ENCODE data around the gene TEX10.
"Not testable (repeated sequence)": the region's sequence is repeated elsewhere in the genome, so short reads cannot be mapped to it uniquely, and the experiment has no call there.

The TEX10 gene

GRCh38 chr9:100341889-100342288 is 10.9 kb downstream of the TEX10 start:
- DNase-seq = no peak

DNA sequence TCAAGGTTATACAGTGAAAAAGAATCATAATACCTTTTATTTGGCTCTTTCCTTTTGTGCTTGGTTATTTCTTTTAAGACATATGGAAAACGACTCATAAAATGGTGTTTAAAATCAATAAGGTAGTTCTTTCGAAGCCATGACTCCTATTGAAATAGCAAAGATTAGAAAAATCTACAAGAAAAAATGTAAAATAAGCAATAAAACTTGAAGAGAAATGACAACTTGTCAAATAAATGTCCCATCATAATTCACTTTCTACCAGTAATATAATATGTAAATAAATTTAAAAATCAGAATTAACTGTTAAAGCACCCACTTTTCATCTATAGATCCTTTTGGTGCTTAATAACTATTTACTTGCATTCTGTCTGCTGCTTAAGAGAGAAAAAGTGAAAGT is 12.5 kb downstream of the TEX10 start:
- DNase-seq = no peak

DNA sequence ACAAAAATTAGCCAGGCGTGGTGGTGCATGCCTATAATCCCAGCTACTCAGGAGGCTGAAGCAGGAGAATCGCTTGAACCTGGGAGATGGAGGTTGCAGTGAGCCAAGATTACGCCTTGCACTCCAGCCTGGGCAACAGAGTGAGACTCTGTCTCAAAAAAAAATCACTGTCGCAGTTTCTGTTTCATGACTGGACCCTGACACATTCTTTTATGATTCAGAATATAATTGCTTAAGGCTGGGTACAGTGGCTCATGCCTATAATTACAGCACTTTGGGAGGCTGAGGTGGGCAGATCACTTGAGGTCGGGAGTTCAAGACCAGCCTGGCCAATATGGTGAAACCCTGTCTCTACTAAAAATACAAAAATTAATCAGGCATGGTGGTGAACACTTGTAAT is 14.0 kb downstream of the TEX10 start:
- not testable (repeated sequence) for DNase-seq

DNA sequence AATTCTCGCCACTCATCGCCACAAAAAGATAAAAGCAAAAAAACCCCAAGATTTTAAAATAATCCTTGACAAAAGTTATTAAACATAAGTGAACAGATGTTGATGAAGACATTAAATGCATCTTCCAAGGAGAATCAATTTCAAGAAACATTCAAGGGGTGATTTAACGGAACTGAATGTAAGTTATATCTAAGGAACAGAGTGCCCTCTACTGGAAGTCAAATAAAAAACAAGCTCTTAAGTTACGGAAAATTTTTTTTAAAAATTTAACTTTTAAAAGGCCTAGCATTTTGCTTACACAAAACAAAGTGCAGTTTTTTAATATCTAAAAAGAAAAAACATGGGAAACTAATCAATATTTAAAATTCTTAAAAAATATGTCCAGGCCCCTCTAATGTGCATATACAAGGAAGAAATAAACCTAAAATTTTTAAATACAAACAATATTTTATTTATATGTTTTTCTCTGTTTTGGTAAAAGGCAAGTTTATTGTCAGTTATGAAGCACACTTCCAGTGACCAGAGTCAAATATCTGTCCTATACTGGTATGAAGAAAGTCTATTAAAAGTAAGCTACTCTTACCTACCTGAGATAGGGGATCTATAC is 28.0 kb downstream of the TEX10 start:
- peak; percentile 35 for DNase-seq

DNA sequence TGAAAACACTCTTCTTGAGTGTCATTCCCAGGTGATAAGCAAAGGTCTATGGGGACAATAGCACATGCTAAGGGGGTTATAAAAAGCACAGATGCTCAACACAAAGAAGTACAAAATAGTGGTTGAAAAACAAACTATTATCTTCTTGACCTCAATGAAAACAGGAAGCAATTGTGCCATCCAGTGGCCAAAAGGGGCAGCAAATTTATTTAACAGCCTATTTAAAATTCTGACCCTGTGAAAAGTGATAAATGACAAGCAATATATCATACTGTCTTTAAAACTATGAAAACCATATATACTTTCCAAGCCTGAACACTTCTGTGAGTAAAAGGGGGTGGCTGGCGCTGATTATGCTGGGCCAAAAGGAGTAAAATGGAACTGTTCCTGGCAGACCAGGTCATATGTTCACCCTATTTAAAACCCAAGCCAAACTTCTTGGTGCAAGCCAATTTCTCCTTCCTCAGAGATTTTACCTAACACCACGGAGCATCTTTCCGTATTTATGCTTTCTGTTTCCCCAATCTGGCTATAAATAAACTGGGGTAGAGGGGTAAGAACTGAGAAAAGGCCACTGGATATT is 29.7 kb downstream of the TEX10 start:
- DNase-seq = peak; percentile 38

DNA sequence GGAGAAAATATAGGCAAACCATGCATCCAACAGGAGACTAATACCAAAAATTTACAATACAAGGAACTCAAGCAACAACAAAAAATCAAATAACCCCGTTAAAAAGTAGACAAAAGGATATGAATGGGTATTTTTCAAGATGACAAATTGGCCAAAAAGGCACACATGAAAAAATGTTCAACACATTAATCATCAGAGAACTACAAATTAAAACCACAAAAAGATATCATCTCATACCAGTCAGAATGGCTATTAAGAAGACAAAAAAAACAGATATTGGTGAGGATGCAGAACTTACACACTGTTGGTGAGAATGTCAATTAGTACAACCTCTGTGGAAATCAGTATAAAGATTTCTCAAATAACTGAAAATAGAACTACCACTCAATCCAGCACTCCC is 35.0 kb downstream of the TEX10 start:
- no peak for DNase-seq

GRCh38 chr9:100315561-100315960 is 37.2 kb downstream of the TEX10 start:
- no peak for DNase-seq

DNA sequence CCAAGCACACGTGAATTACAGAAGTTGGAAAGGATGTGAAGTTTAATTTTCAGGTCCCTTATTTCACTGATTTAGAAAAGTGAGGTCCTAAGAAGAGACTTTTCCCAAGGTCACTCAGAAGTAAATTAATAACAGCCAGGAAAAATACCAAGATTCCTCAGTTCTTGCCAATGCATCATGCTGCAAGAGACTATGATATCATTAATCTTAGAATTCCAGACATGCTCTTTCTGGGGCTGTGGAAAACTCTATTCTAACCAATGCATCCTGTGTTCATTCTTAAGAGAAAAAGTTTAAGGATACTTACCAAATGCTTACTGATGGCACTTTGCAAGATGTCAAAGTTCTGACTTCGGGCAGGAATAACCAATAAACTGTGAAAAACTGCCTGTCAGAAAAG is 42.8 kb downstream of the TEX10 start:
- DNase-seq = no peak

GRCh38 chr9:100308965-100309564 is 43.7 kb downstream of the TEX10 start:
- DNase-seq = no peak

DNA sequence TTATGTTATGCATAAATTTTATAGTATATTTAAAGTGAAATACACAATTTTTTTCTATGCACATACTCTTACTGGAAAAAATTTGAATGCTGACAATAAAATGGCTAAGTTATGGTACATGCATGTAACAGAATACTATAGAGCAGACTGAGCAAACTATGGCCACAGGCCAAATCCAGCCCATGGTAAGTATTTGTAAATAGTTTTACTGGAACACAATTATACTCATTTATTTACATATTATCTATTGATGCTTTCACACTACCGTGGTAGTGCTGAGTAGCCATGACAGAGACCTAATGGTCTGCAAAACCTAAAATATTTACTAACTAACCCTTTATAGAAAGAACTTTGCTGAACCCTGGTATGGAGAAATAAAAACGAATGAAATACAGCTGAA is 45.7 kb downstream of the TEX10 start:
- DNase-seq = no peak

DNA sequence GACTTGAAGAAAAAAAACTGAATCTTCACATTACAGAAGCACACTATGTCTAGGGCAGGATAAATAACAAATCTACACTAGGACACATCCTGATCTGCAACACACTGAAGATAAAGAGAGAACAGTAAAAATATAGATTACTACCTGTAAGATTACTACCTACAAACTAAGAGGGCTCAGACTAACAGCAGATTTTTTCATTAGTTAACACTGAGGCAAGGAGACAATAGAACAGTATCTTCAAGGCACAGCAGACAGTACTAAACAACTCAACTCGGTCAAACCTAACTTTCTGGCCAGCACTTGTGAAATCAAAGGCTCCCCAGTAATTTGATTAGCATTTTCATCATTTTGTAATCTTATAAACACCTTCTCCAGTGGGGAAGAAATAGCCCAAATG is 46.5 kb downstream of the TEX10 start:
- no peak for DNase-seq

DNA sequence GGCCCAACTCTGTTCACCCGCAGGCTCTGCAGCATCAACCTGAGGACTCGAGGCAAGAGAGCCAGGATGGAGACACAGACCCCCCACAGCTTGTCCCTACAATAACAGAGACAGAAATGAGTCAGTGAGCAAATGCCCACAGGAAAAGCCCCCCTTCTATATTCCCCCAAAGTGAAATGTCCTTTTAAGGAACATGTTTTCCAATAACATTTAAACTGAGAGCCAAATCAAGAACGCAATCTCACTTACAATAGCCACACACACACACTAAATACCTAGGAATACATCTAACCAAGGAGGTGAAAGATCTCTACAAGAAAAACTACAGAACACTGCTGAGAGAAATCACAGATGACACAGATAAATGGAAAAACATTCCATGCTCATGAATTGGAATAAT is 49.0 kb downstream of the TEX10 start:
- DNase-seq = no peak

DNA sequence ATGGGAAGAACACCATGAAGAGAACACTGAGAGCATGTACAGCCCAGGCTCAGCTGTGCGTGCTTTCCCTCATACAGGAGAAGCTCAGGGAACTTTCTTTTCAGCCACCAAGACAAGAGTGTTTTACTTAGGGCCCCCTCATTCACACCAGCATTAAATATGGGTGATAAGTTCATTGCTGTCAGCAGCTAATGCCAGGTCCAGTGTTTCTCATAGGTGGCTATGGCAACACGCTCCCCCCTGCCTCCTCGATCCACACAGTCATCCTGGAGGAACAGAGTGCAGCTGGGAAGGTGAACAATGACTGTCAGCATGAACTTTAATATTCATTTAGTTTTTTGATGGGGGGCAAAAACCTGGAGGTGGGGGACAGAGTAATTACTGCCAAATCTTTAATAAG is 54.4 kb downstream of the TEX10 start:
- no peak for DNase-seq

DNA sequence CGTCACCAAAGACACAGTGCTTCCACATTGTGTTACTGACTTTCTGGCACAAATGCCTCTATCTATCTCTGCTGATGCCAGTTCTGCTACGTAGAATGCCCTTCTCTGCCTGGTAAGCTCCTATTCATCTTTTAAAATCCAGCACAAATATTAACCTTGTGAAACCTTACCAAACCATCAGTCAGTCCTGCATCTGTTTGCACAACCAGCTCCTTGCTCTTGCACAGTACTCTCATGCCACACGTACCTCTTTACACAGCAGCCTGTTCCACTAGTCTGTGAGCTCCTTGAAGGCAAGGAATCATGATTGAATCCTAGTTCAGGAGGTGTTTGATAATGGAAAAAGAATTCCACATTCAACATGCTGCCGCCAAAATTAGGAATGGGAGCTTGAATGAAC is 56.3 kb downstream of the TEX10 start:
- no peak for DNase-seq

- DNase-seq = no peak
Measured at GRCh38 chr9:100295240-100295639, 57.5 kb downstream of the TEX10 start.

DNA sequence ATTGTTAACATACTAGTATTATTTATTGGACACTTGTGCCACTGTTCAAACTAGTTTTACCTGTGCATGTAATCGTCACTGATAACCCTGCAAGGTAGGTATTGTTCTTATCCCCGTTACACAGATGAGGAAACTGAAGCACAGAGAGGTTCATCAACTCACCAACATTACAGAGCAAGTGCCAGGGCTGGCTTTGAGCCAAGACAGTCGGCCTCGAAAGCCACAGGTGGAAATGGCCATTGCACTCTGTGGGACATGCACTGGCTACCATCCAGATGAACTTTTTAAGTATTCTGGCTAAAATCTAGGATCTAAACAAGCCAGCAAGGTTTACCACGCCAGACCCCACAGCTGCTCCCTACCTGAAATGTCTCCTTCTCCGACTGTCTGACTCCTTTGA is 57.9 kb downstream of the TEX10 start:
- DNase-seq = no peak

DNA sequence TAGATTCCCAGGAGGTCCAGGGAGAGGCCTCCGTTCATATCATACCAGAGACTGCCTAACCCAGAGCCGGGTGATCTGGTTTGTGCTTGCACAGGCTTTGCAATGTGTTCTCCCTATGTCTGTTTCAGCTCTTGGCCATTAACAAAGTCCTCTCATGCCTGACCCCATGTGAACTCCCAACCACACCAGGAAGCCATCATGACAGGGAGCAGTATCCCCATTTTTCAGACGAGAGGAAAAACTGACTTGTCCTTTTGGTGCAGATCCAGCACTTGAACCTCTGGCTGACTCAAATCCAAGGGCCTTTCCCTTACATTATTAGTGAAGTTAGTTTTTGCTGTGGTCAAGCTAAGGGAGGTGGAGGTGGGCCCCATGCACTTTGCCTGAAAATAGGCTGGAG is 58.4 kb downstream of the TEX10 start:
- DNase-seq = no peak

DNA sequence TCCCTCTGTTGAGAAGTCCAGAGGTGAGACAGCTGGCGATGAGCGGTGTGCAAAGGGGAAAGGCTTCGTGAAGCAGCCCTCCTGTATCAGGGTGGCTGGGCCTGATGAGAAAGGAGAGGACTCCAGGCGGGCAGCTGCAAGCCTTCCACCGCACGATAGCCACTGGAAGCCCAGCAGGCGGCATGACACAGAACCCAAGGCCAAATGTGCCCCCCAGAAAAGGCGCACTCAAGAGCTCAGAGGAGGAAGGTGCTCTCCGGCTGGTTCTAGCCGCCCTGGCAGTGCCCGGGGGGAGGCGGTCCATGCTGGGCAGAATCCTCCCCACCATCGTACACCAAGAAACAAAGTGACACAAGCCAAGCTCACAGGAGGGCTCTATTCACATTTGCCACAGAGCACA is 60.3 kb downstream of the TEX10 start:
- DNase-seq = no peak

- DNase-seq = no peak
Measured at GRCh38 chr9:100290714-100291113, 62.0 kb downstream of the TEX10 start.

DNA sequence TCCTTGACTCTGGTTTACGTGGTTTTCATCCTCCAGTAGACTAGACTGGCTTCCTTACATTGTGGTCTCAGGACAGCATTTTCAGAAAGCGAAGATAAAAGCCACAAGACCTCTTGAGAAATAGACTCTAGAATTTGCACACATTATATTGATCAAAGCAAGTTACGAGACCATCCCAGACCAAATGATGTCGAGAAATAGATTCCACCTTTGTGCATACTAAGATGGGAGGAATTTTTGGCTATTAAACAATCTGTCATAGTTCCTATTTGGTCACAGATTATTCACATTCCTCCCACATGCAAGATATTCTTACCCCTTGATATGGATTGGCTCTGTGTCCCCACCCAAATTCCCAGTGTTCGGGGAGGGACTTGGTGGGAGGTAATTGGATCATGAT is 65.6 kb downstream of the TEX10 start:
- no peak for DNase-seq

DNA sequence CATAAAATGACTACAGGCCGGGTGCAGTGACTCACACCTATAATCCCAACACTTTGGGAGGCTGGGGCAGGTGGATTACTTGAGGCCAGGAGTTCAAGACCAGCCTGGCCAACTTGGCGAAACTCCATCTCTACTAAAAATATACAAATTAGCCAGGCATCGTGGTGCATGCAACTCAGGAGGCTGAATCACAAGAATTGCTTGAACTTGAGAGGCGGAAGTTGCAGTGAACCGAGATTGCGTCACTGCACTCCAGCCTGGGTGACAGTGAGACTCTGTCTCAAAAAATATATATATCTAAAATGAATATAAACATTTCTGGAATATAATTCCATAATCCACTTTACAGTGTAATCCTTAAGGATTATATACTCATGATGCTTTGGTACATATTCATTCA is 66.5 kb downstream of the TEX10 start:
- DNase-seq = no peak

GRCh38 chr9:100285601-100286000 is 67.1 kb downstream of the TEX10 start:
- DNase-seq = no peak

- DNase-seq = no peak
Measured at GRCh38 chr9:100285080-100285479, 67.7 kb downstream of the TEX10 start.

DNA sequence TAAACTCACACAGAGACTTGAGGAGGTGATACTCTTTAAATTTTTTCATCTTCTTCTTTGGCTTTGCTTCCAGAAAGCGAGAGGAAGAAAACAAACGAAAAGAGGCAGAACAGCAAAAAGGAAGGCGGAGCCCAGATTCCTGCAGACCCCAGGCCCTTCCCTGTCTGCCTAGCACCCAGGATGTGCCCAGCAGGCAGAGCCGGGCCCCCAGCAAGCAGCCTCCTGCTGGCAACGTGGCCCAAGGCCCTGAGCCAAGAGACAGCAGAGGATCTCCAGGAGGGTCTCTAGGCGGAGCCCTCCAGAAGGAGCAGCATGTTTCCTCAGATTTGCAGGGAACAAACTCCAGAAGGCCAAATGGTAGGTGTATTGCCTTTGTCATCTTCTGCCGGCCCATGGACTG is 68.5 kb downstream of the TEX10 start:
- DNase-seq = no peak

GRCh38 chr9:100282388-100282719 is 70.4 kb downstream of the TEX10 start:
- DNase-seq = no peak
